ENCODE measurements around the gene SLC27A4. TPM values are rescaled to one million over a fixed set of nuclear protein-coding genes. Genes with fewer than 3 reads are reported as not detected.
"Not testable (repeated sequence)": the region's sequence is repeated elsewhere in the genome, so short reads cannot be mapped to it uniquely, and the experiment has no call there.

SLC27A4 gene
- total and polyA plus RNA-seq, 2 donors (not counting 1 experiment from before 2014, with no cell fraction given) = 10.0 to 12.9 TPM

DNA sequence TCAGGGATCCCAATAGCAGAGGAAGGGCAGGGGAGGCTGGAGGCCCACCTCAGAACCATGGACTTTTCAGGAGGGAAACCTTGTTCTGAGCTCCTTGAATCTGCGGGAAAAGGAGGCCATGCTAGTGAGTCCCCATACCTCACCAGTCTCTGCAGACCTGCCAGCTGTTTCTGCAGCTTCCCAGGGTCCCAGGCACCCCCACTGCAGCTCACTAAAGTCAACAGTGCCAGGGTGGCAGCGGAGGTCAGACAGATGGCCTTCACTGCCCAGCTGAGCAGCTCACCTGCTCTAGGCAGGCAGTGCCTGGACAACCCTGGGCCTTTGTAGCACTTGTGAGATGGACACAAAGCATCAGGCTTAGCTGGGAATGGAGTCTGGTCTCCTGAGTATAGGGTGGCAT is 4.4 kb upstream of the SLC27A4 start:
- no peak overlapping the region for H3K4me2 ChIP-seq (replicated peaks; ENCODE audit: low read depth, low read length, poor library complexity, severe bottlenecking)
- H3K27me3 Mint-ChIP-seq = no peaks in the 10 kb centered on the region
- no peak overlapping the region for H3K4me3 ChIP-seq (ENCODE audit: control extremely low read depth in 1 of 5, extremely low read depth in 1 of 5, insufficient read depth in 1 of 5, low read depth in 2 of 5, low read length in 4 of 5)
- H3K27ac ChIP-seq (ENCODE audit: low read length in 2 of 2) = no peak overlapping the region
- TF ChIP-seq, protein P1, sequence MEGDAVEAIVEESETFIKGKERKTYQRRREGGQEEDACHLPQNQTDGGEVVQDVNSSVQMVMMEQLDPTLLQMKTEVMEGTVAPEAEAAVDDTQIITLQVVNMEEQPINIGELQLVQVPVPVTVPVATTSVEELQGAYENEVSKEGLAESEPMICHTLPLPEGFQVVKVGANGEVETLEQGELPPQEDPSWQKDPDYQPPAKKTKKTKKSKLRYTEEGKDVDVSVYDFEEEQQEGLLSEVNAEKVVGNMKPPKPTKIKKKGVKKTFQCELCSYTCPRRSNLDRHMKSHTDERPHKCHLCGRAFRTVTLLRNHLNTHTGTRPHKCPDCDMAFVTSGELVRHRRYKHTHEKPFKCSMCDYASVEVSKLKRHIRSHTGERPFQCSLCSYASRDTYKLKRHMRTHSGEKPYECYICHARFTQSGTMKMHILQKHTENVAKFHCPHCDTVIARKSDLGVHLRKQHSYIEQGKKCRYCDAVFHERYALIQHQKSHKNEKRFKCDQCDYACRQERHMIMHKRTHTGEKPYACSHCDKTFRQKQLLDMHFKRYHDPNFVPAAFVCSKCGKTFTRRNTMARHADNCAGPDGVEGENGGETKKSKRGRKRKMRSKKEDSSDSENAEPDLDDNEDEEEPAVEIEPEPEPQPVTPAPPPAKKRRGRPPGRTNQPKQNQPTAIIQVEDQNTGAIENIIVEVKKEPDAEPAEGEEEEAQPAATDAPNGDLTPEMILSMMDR (IDR thresholded peaks at IDR 0.05) = no peak
- TF ChIP-seq EZH2 (IDR thresholded peaks at IDR 0.05; ENCODE audit: borderline replicate concordance, insufficient read depth, low read depth, low read length, poor library complexity, severe bottlenecking) = no peak
- H3K9me3 ChIP-seq (ENCODE audit: control extremely low read depth in 1 of 3, control insufficient read depth in 2 of 3, insufficient read depth in 1 of 3, low read length in 2 of 3) = no peaks in the 10 kb centered on the region
- no peak overlapping the region for H3K27ac Mint-ChIP-seq
- no peak for ATAC-seq (ENCODE audit: low read depth)
- 100% methylated on average over 2 of the region's 2 CpGs for WGBS (ENCODE audit: insufficient coverage)
- H3K4me1 ChIP-seq (ENCODE audit: control insufficient read depth in 2 of 2, insufficient read depth in 2 of 2, low read length in 2 of 2) = peaks cover 4 to 8% of the 10 kb centered on the region in 2 donors
- peaks cover 4% of the 10 kb centered on the region for H3K4me1 Mint-ChIP-seq
- ChIA-PET CTCF (interaction anchor here (1.4 kb wide), 1 partner anchor 41 kb away, joined by 3 read pairs; no protein-coding TSS in a partner anchor), POLR2A (interaction anchor here (0.6 kb wide), 1 partner anchor 320 kb away, joined by 6 read pairs; no protein-coding TSS in a partner anchor)
- H2AFZ ChIP-seq (ENCODE audit: insufficient read depth, low read depth, low read length, poor library complexity, severe bottlenecking) = no peak overlapping the region
- intact Hi-C loops (cut with micrococcal nuclease) = no loop called here
- H4K20me1 ChIP-seq (ENCODE audit: control insufficient read depth, insufficient read depth, low read length, poor library complexity, severe bottlenecking) = no peaks in the 10 kb centered on the region
- no peaks in the 10 kb centered on the region for H3K79me2 ChIP-seq (ENCODE audit: control insufficient read depth, insufficient read depth, low read length)
- no peaks in the 10 kb centered on the region for H3K27me3 ChIP-seq (replicated peaks in 1 of 4; ENCODE audit: control extremely low read depth in 1 of 4, control insufficient read depth in 3 of 4, insufficient read depth in 4 of 4, low read length in 3 of 4)
- DNase-seq = no peak
- no peak overlapping the region for H3K9ac ChIP-seq (ENCODE audit: low read length)
- H3K36me3 ChIP-seq (replicated peaks in 1 of 2; ENCODE audit: control extremely low read depth in 1 of 2, control insufficient read depth in 1 of 2, extremely low read depth in 1 of 2, insufficient read depth in 2 of 2, low read length in 1 of 2) = peaks cover 1 to 6% of the 10 kb centered on the region in 2 experiments
- H3K9me3 Mint-ChIP-seq (ENCODE audit: insufficient read depth) = no peaks in the 10 kb centered on the region
- H3K4me3 Mint-ChIP-seq = no peak overlapping the region

DNA sequence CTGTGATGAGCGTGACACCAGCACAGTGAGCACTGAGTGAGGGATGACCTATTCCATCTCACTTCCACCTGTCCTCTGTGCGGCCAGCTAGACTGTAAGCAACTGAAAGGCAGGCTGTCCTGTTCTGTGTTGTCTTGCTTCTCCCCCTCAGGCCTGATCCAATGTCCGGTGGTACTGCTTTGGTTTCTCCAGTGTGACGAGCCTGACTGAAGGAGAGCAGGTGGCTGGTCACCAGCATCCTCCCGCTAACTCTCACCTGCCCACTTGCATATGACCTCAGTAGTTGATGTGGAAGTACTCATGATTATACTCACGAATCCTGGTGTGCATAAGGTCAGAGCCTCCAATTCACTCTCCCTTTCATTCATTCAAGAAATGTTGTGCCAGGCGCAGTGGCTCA is 2.4 kb upstream of the SLC27A4 start:
- no peak overlapping the region for H3K4me2 ChIP-seq (replicated peaks; ENCODE audit: low read depth, low read length, poor library complexity, severe bottlenecking)
- Mint-ChIP-seq H3K9me3 (ENCODE audit: insufficient read depth) (no peaks in the 10 kb centered on the region), H3K4me1 (peaks cover 9% of the 10 kb centered on the region), H3K27ac (peak overlapping the region; percentile 59), H3K27me3 (no peaks in the 10 kb centered on the region), H3K4me3 (no peak overlapping the region)
- intact Hi-C loops (cut with micrococcal nuclease) = no loop called here
- POLR2A ChIA-PET = interaction anchor here (0.7 kb wide), 2 partner anchors 13 to 1472 kb away, joined by 3 to 10 read pairs; no protein-coding TSS in a partner anchor
- peaks cover 11 to 15% of the 10 kb centered on the region in 2 donors for H3K4me1 ChIP-seq (ENCODE audit: control insufficient read depth in 2 of 2, insufficient read depth in 2 of 2, low read length in 2 of 2)
- TF ChIP-seq, protein P1 (IDR thresholded peaks at IDR 0.05) = no peak
- TF ChIP-seq EZH2 (IDR thresholded peaks at IDR 0.05; ENCODE audit: borderline replicate concordance, insufficient read depth, low read depth, low read length, poor library complexity, severe bottlenecking) = no peak
- no peaks in the 10 kb centered on the region for H4K20me1 ChIP-seq (ENCODE audit: control insufficient read depth, insufficient read depth, low read length, poor library complexity, severe bottlenecking)
- no peak overlapping the region for H2AFZ ChIP-seq (ENCODE audit: insufficient read depth, low read depth, low read length, poor library complexity, severe bottlenecking)
- no peak overlapping the region for H3K9ac ChIP-seq (ENCODE audit: low read length)
- peaks cover 3% of the 10 kb centered on the region for H3K79me2 ChIP-seq (ENCODE audit: control insufficient read depth, insufficient read depth, low read length)
- DNase-seq = no peak
- CTCF ChIA-PET = no interaction called here
- H3K4me3 ChIP-seq (ENCODE audit: control extremely low read depth in 1 of 5, extremely low read depth in 1 of 5, insufficient read depth in 1 of 5, low read depth in 2 of 5, low read length in 4 of 5) = no peak overlapping the region
- 93% methylated on average over 3 of the region's 7 CpGs for WGBS (ENCODE audit: insufficient coverage)
- no peak overlapping the region for H3K27ac ChIP-seq (ENCODE audit: low read length in 2 of 2)
- no peak for ATAC-seq (ENCODE audit: low read depth)
- H3K36me3 ChIP-seq (replicated peaks in 1 of 2; ENCODE audit: control extremely low read depth in 1 of 2, control insufficient read depth in 1 of 2, extremely low read depth in 1 of 2, insufficient read depth in 2 of 2, low read length in 1 of 2) = peaks cover 0 to 3% of the 10 kb centered on the region in 2 experiments
- no peaks in the 10 kb centered on the region for H3K9me3 ChIP-seq (ENCODE audit: control extremely low read depth in 1 of 3, control insufficient read depth in 2 of 3, insufficient read depth in 1 of 3, low read length in 2 of 3)
- H3K27me3 ChIP-seq (replicated peaks in 1 of 4; ENCODE audit: control extremely low read depth in 1 of 4, control insufficient read depth in 3 of 4, insufficient read depth in 4 of 4, low read length in 3 of 4) = no peaks in the 10 kb centered on the region

DNA sequence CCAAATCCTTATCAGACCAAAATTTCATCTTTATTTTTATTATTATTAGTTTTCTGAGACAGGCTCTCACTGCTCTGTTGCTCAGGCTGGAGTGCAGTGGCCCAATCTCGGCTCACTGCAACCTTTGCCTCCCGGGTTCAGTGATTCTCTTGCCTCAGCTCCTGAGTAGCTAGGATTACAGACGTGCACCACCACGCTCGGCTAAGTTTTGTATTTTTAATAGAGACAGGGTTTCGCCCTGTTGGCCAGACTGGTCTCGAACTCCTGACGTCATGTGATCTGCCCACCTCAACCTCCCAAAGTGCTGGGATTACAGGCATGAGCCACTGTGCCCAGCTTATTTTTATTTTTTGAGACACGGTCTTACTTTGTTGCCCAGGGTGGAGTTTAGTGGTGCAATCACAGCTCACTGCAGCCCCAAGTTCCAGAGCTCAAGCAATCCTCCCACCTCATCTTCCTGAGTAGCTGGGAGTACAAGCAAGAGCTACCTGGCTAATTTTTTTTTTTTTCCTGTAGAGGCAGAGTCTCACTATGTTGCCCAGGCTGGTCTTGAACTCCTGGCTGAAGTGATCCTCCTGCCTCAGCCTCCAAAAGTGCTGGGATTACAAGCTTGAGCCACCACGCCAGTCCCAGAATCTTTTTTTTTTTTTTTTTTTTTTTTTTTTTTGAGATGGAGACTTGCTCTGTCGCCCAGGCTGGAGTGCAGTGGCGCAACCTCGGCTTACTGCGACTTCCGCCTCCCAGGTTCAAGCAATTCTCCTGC is 1.3 kb upstream of the SLC27A4 start:
- H3K27ac ChIP-seq (ENCODE audit: low read length in 2 of 2); H3K36me3 ChIP-seq (replicated peaks in 1 of 2; ENCODE audit: control extremely low read depth in 1 of 2, control insufficient read depth in 1 of 2, extremely low read depth in 1 of 2, insufficient read depth in 2 of 2, low read length in 1 of 2); H3K27me3 ChIP-seq (replicated peaks in 1 of 4; ENCODE audit: control extremely low read depth in 1 of 4, control insufficient read depth in 3 of 4, insufficient read depth in 4 of 4, low read length in 3 of 4); POLR2A ChIA-PET; H3K4me3 ChIP-seq (ENCODE audit: control extremely low read depth in 1 of 5, extremely low read depth in 1 of 5, insufficient read depth in 1 of 5, low read depth in 2 of 5, low read length in 4 of 5); H3K27ac Mint-ChIP-seq; H3K27me3 Mint-ChIP-seq; H3K9me3 ChIP-seq (ENCODE audit: control extremely low read depth in 1 of 3, control insufficient read depth in 2 of 3, insufficient read depth in 1 of 3, low read length in 2 of 3); ATAC-seq (ENCODE audit: low read depth); H3K79me2 ChIP-seq (ENCODE audit: control insufficient read depth, insufficient read depth, low read length); H3K4me2 ChIP-seq (replicated peaks; ENCODE audit: low read depth, low read length, poor library complexity, severe bottlenecking); H3K4me1 Mint-ChIP-seq; H3K9ac ChIP-seq (ENCODE audit: low read length); CTCF ChIA-PET; intact Hi-C loops (cut with micrococcal nuclease); H4K20me1 ChIP-seq (ENCODE audit: control insufficient read depth, insufficient read depth, low read length, poor library complexity, severe bottlenecking); H3K9me3 Mint-ChIP-seq (ENCODE audit: insufficient read depth); H2AFZ ChIP-seq (ENCODE audit: insufficient read depth, low read depth, low read length, poor library complexity, severe bottlenecking); DNase-seq: not testable (repeated sequence)
- H3K4me1 ChIP-seq (ENCODE audit: control insufficient read depth in 2 of 2, insufficient read depth in 2 of 2, low read length in 2 of 2) = peaks cover 11 to 15% of the 10 kb centered on the region in 2 donors
- H3K4me3 Mint-ChIP-seq = peak overlapping the region; percentile 98
- 92% methylated on average over 7 of the region's 15 CpGs for WGBS (ENCODE audit: insufficient coverage)
